ENCODE measurements around the gene SLC25A25. TPM values are rescaled to one million over a fixed set of nuclear protein-coding genes. Genes with fewer than 3 reads are reported as not detected.
"Not testable (repeated sequence)": the region's sequence is repeated elsewhere in the genome, so short reads cannot be mapped to it uniquely, and the experiment has no call there.

Gene SLC25A25
- total RNA-seq, 8 experiments from 2014 or later: 10.0 to 39.7 (median 19.0) TPM

GRCh38 chr9:128066713-128067644 lies 1.1 kb upstream of the SLC25A25 start, which contains the start of gene NAIF1:
TSS of gene NAIF1 (minus strand) at chr9:128067320. CDS start at chr9:128067101, 219 bp downstream.
- in situ Hi-C loops (cut with MboI; ENCODE audit: low pct_unique_long_range_greater_than_20kb in 2 of 9, low sequenced_read_pairs in 9 of 9, unreplicated experiment in 9 of 9): no loop called here
- H3K27ac ChIP-seq: peak within 1 kb of the TSS; percentile 97 to 98
- peaks cover 13 to 20% of the 10 kb centered on the region in 2 donors for H3K4me1 ChIP-seq (replicated peaks in 1 of 2)
- peak; percentile 75 to 81 (median 77) for ATAC-seq (replicated peaks in 6 of 8)
- WGBS, 10 experiments: 0 to 68% (median 0%) methylated on average over 1 to 18 of the region's 54 CpGs; no CpG with 5 or more reads in 4 of the 10 experiments
- H3K4me3 ChIP-seq: peak within 1 kb of the TSS; percentile 58 to 80 (median 72)

GRCh38 chr9:128068386-128069205 lies 564 bp downstream of the SLC25A25 start:
- peak overlapping the region; percentile 58 to 80 (median 72) for H3K4me3 ChIP-seq
- in situ Hi-C loops (cut with MboI; ENCODE audit: low pct_unique_long_range_greater_than_20kb in 2 of 9, low sequenced_read_pairs in 9 of 9, unreplicated experiment in 9 of 9): no loop called here
- WGBS, 10 experiments: 0 to 3% (median 1%) methylated on average over 1 to 10 of the region's 50 CpGs; no CpG with 5 or more reads in 4 of the 10 experiments
- ATAC-seq (replicated peaks in 6 of 8): peak; percentile 0 to 12 (median 6)
- H3K27ac ChIP-seq: peak overlapping the region; percentile 57 to 61
- H3K4me1 ChIP-seq (replicated peaks in 1 of 2): peaks cover 25 to 33% of the 10 kb centered on the region in 2 donors

GRCh38 chr9:128070874-128071273 lies 2.8 kb downstream of the SLC25A25 start:
- 23 to 96% (median 85%) methylated on average over 4 to 7 of the region's 7 CpGs; no CpG with 5 or more reads in 2 of the 10 experiments for WGBS, 10 experiments
- in situ Hi-C loops (cut with MboI; ENCODE audit: low pct_unique_long_range_greater_than_20kb in 2 of 9, low sequenced_read_pairs in 9 of 9, unreplicated experiment in 9 of 9): no loop called here
- Histone ChIP-seq H3K4me1 (replicated peaks in 1 of 2) (peaks cover 25 to 30% of the 10 kb centered on the region in 2 donors), H3K27ac (no peak overlapping the region), H3K4me3 (no peak overlapping the region)
- ATAC-seq (replicated peaks in 6 of 8): no peak

- ATAC-seq (replicated peaks in 6 of 8); H3K4me3 ChIP-seq; in situ Hi-C loops (cut with MboI; ENCODE audit: low pct_unique_long_range_greater_than_20kb in 2 of 9, low sequenced_read_pairs in 9 of 9, unreplicated experiment in 9 of 9); H3K27ac ChIP-seq: not testable (repeated sequence)
- H3K4me1 ChIP-seq (replicated peaks in 1 of 2): peaks cover 20 to 24% of the 10 kb centered on the region in 2 donors
- WGBS, 10 experiments: 53 to 100% (median 94%) methylated on average over 2 to 11 of the region's 12 CpGs; no CpG with 5 or more reads in 4 of the 10 experiments
These were observed 3.4 kb downstream of the SLC25A25 start for GRCh38 chr9:128071475-128071874.

GRCh38 chr9:128072144-128073021 lies 4.4 kb downstream of the SLC25A25 start:
- no peak for ATAC-seq (replicated peaks in 6 of 8)
- H3K27ac ChIP-seq: peak overlapping the region in 1 of 2 donors; percentile 2
- in situ Hi-C loops (cut with MboI; ENCODE audit: low pct_unique_long_range_greater_than_20kb in 2 of 9, low sequenced_read_pairs in 9 of 9, unreplicated experiment in 9 of 9): no loop called here
- H3K4me3 ChIP-seq: no peak overlapping the region
- 6 to 29% (median 13%) methylated on average over 1 to 4 of the region's 5 CpGs; no CpG with 5 or more reads in 1 of the 10 experiments for WGBS, 10 experiments
- H3K4me1 ChIP-seq (replicated peaks in 1 of 2): peaks cover 15 to 19% of the 10 kb centered on the region in 2 donors

GRCh38 chr9:128073253-128073886 lies 5.3 kb downstream of the SLC25A25 start:
- no peak for ATAC-seq (replicated peaks in 6 of 8)
- in situ Hi-C loops (cut with MboI; ENCODE audit: low pct_unique_long_range_greater_than_20kb in 2 of 9, low sequenced_read_pairs in 9 of 9, unreplicated experiment in 9 of 9): no loop called here
- peaks cover 15 to 19% of the 10 kb centered on the region in 2 donors for H3K4me1 ChIP-seq (replicated peaks in 1 of 2)
- 59 to 94% (median 76%) methylated on average over 1 to 7 of the region's 7 CpGs for WGBS, 10 experiments
- no peak overlapping the region for H3K27ac ChIP-seq
- H3K4me3 ChIP-seq: no peak overlapping the region

GRCh38 chr9:128077847-128078503 lies 9.9 kb downstream of the SLC25A25 start:
- H3K4me3 ChIP-seq: no peak overlapping the region
- no peak for ATAC-seq (replicated peaks in 6 of 8)
- in situ Hi-C loops (cut with MboI; ENCODE audit: low pct_unique_long_range_greater_than_20kb in 2 of 9, low sequenced_read_pairs in 9 of 9, unreplicated experiment in 9 of 9): no loop called here
- H3K27ac ChIP-seq: no peak overlapping the region
- peaks cover 25 to 27% of the 10 kb centered on the region in 2 donors for H3K4me1 ChIP-seq (replicated peaks in 1 of 2)
- 93 to 100% (median 100%) methylated on average over 2 to 5 of the region's 7 CpGs; no CpG with 5 or more reads in 2 of the 10 experiments for WGBS, 10 experiments

- Histone ChIP-seq H3K27ac (no peak overlapping the region), H3K4me3 (no peak overlapping the region), H3K4me1 (replicated peaks in 1 of 2) (peaks cover 24 to 25% of the 10 kb centered on the region in 2 donors)
- WGBS, 10 experiments: 22 to 100% (median 80%) methylated on average over 1 to 6 of the region's 11 CpGs; no CpG with 5 or more reads in 2 of the 10 experiments
- in situ Hi-C loops (cut with MboI; ENCODE audit: low pct_unique_long_range_greater_than_20kb in 2 of 9, low sequenced_read_pairs in 9 of 9, unreplicated experiment in 9 of 9): no loop called here
- peak in 1 of 8 experiments; percentile 26 for ATAC-seq (replicated peaks in 6 of 8)
These were observed 10.7 kb downstream of the SLC25A25 start for GRCh38 chr9:128078504-128079434.

- Histone ChIP-seq H3K4me1 (replicated peaks in 1 of 2) (peaks cover 24 to 28% of the 10 kb centered on the region in 2 donors), H3K4me3 (no peak overlapping the region), H3K27ac (peak overlapping the region in 1 of 2 donors; percentile 29)
- in situ Hi-C loops (cut with MboI; ENCODE audit: low pct_unique_long_range_greater_than_20kb in 2 of 9, low sequenced_read_pairs in 9 of 9, unreplicated experiment in 9 of 9): no loop called here
- 73 to 100% (median 91%) methylated on average over 1 to 5 of the region's 5 CpGs; no CpG with 5 or more reads in 1 of the 10 experiments for WGBS, 10 experiments
- no peak for ATAC-seq (replicated peaks in 6 of 8)
These were observed 12.2 kb downstream of the SLC25A25 start for GRCh38 chr9:128080206-128080605.

- Histone ChIP-seq H3K4me3 (no peak overlapping the region), H3K27ac (peak overlapping the region; percentile 50 to 65), H3K4me1 (replicated peaks in 1 of 2) (peaks cover 24 to 28% of the 10 kb centered on the region in 2 donors)
- 0 to 29% (median 4%) methylated on average over 1 to 3 of the region's 3 CpGs; no CpG with 5 or more reads in 2 of the 10 experiments for WGBS, 10 experiments
- in situ Hi-C loops (cut with MboI; ENCODE audit: low pct_unique_long_range_greater_than_20kb in 2 of 9, low sequenced_read_pairs in 9 of 9, unreplicated experiment in 9 of 9): no loop called here
- ATAC-seq (replicated peaks in 6 of 8): peak; percentile 41 to 93 (median 84)
These were observed 13.0 kb downstream of the SLC25A25 start for GRCh38 chr9:128081056-128081455.
